Measurements from ENCODE around the gene C6orf120. TPM values are rescaled to one million over a fixed set of nuclear protein-coding genes. Genes with fewer than 3 reads are reported as not detected.

C6orf120 gene
- polyA plus RNA-seq, 3 donors, result 8.3 to 31.4 (median 28.5) TPM

GRCh38 chr6:169669889-169670288 lies 32.0 kb upstream of the C6orf120 start:
- H3K36me3 ChIP-seq (replicated peaks in 1 of 2; ENCODE audit: control insufficient read depth in 1 of 2, insufficient read depth in 2 of 2, low read length in 2 of 2), result peaks cover 7 to 15% of the 10 kb centered on the region in 2 donors
- intact Hi-C loops (cut with micrococcal nuclease), result no loop called here
- H3K79me2 ChIP-seq (ENCODE audit: insufficient read depth, low read length), result no peaks in the 10 kb centered on the region
- H3K9me3 ChIP-seq (replicated peaks in 1 of 2; ENCODE audit: control insufficient read depth in 1 of 2, insufficient read depth in 1 of 2, low read length in 2 of 2), result no peaks in the 10 kb centered on the region
- no peak overlapping the region for H3K4me3 ChIP-seq (replicated peaks in 1 of 3; ENCODE audit: low read depth in 2 of 3, low read length in 3 of 3)
- Mint-ChIP-seq H3K36me3 (peaks cover 18 to 36% of the 10 kb centered on the region in 2 donors), H3K4me3 (peak overlapping the region in 1 of 2 donors; percentile 9), H3K27me3 (ENCODE audit: low read depth in 3 of 3) (no peaks in the 10 kb centered on the region), H3K9me3 (peaks cover 0 to 2% (median 0%) of the 10 kb centered on the region in 7 donors), H3K4me1 (peaks cover 10% of the 10 kb centered on the region), H3K27ac (peak overlapping the region in 4 of 7 donors; percentile 20 to 66 (median 32))
- H3K27ac ChIP-seq (ENCODE audit: low read depth in 1 of 2, low read length in 2 of 2), result no peak overlapping the region
- peak; percentile 21 to 68 (median 44) for DNase-seq
- H3K9ac ChIP-seq (ENCODE audit: insufficient read depth, low read length, poor library complexity, severe bottlenecking), result no peak overlapping the region
- H3K27me3 ChIP-seq (ENCODE audit: control insufficient read depth in 2 of 2, insufficient read depth in 2 of 2, low read length in 2 of 2), result no peaks in the 10 kb centered on the region
- no peaks in the 10 kb centered on the region for H4K20me1 ChIP-seq (ENCODE audit: insufficient read depth, low read length)
- H3K4me2 ChIP-seq (replicated peaks; ENCODE audit: extremely low read depth, low read length, poor library complexity, severe bottlenecking), result no peak overlapping the region
- H3K4me1 ChIP-seq (ENCODE audit: control insufficient read depth in 1 of 2, insufficient read depth in 2 of 2, low read length in 2 of 2), result peaks cover 6% of the 10 kb centered on the region in 2 donors
- 34% methylated on average over 4 of the region's 7 CpGs for WGBS (ENCODE audit: insufficient coverage)
- H2AFZ ChIP-seq (ENCODE audit: insufficient read depth, low read depth, low read length, poor library complexity, severe bottlenecking), result no peak overlapping the region
- no peak for TF ChIP-seq CTCF (IDR thresholded peaks at IDR 0.05)

- H3K36me3 Mint-ChIP-seq, result peaks cover 15 to 28% of the 10 kb centered on the region in 2 donors
- H3K9me3 ChIP-seq (replicated peaks in 1 of 2; ENCODE audit: control insufficient read depth in 1 of 2, insufficient read depth in 1 of 2, low read length in 2 of 2), result no peaks in the 10 kb centered on the region
- H3K27ac Mint-ChIP-seq, result peak overlapping the region in 2 of 7 donors; percentile 9 to 55
- H3K9me3 Mint-ChIP-seq, result peaks cover 0 to 2% (median 0%) of the 10 kb centered on the region in 7 donors
- DNase-seq, result no peak
- WGBS (ENCODE audit: insufficient coverage), result 98% methylated on average over 5 of the region's 5 CpGs
- no peak for TF ChIP-seq CTCF (IDR thresholded peaks at IDR 0.05)
- H3K4me1 Mint-ChIP-seq, result peaks cover 10% of the 10 kb centered on the region
- H3K79me2 ChIP-seq (ENCODE audit: insufficient read depth, low read length), result no peaks in the 10 kb centered on the region
- no peaks in the 10 kb centered on the region for H3K27me3 Mint-ChIP-seq (ENCODE audit: low read depth in 3 of 3)
- H3K36me3 ChIP-seq (replicated peaks in 1 of 2; ENCODE audit: control insufficient read depth in 1 of 2, insufficient read depth in 2 of 2, low read length in 2 of 2), result peaks cover 7 to 15% of the 10 kb centered on the region in 2 donors
- H3K27ac ChIP-seq (ENCODE audit: low read depth in 1 of 2, low read length in 2 of 2), result no peak overlapping the region
- intact Hi-C loops (cut with micrococcal nuclease), result no loop called here
- H3K4me2 ChIP-seq (replicated peaks; ENCODE audit: extremely low read depth, low read length, poor library complexity, severe bottlenecking), result no peak overlapping the region
- H3K4me3 Mint-ChIP-seq, result no peak overlapping the region
- H3K27me3 ChIP-seq (ENCODE audit: control insufficient read depth in 2 of 2, insufficient read depth in 2 of 2, low read length in 2 of 2), result no peaks in the 10 kb centered on the region
- H2AFZ ChIP-seq (ENCODE audit: insufficient read depth, low read depth, low read length, poor library complexity, severe bottlenecking), result no peak overlapping the region
- H3K9ac ChIP-seq (ENCODE audit: insufficient read depth, low read length, poor library complexity, severe bottlenecking), result no peak overlapping the region
- H3K4me1 ChIP-seq (ENCODE audit: control insufficient read depth in 1 of 2, insufficient read depth in 2 of 2, low read length in 2 of 2), result peaks cover 6% of the 10 kb centered on the region in 2 donors
- H3K4me3 ChIP-seq (replicated peaks in 1 of 3; ENCODE audit: low read depth in 2 of 3, low read length in 3 of 3), result no peak overlapping the region
- no peaks in the 10 kb centered on the region for H4K20me1 ChIP-seq (ENCODE audit: insufficient read depth, low read length)
Measured at GRCh38 chr6:169671563-169671962, 30.4 kb upstream of the C6orf120 start.

Data from CD14-positive monocyte (primary cell).